OCI-LY7 (cell line): ENCODE measurements around the gene C10orf62.

Experiments used
- CTCF ChIP-seq: fragments of 200-600 bp; sonication (generic); conservative IDR thresholded peaks from 2 replicates; pipeline ENCODE4 v1.5.1; 2014; ENCODE audit warnings: mild to moderate bottlenecking, antibody characterized with exemption, low read length, moderate library complexity, mixed read lengths
- EZH2phosphoT487 ChIP-seq: fragments of 200-600 bp; sonication (generic); IDR thresholded peaks from 2 replicates; pipeline ENCODE4 v1.6.1; 2018; ENCODE audit warnings: low read depth, borderline replicate concordance, mild to moderate bottlenecking, mixed run types, antibody characterized with exemption, low read length, moderate library complexity, mixed read lengths

- peak; percentile 57 for TF ChIP-seq CTCF
- no peak for TF ChIP-seq EZH2phosphoT487
Observed at GRCh38 chr10:97633921-97634320, 44.4 kb downstream of the C10orf62 start.
